Hematopoietic multipotent progenitor cell treated with erythropoietin and hydrocortisone succinate and interleukin-3 and kit ligand, for 8 days (in vitro differentiated cells): ENCODE measurements around the gene EFCAB5.
"Not testable (repeated sequence)": the region's sequence is repeated elsewhere in the genome, so short reads cannot be mapped to it uniquely, and the experiment has no call there.

ENCODE experiments used
- DNase-seq: peaks from one replicate; pipeline ENCODE4 v3.0.0-alpha.2; 2015

Gene EFCAB5

GRCh38 chr17:30021708-30022317, 80.4 kb downstream of the EFCAB5 start:
- DNase-seq, result peak; percentile 67

- DNase-seq, result not testable (repeated sequence)
Measured at GRCh38 chr17:30025325-30025724, 83.9 kb downstream of the EFCAB5 start.

GRCh38 chr17:30027676-30028075, 86.2 kb downstream of the EFCAB5 start:
- no peak for DNase-seq

GRCh38 chr17:30031214-30031869, 89.9 kb downstream of the EFCAB5 start:
- no peak for DNase-seq

GRCh38 chr17:30035369-30035768, 93.9 kb downstream of the EFCAB5 start:
- no peak for DNase-seq

- peak; percentile 14 for DNase-seq
Measured at GRCh38 chr17:30040719-30041518, 99.5 kb downstream of the EFCAB5 start.

GRCh38 chr17:30041551-30041950, 100.1 kb downstream of the EFCAB5 start:
- peak; percentile 69 for DNase-seq

GRCh38 chr17:30062372-30062771, 120.9 kb downstream of the EFCAB5 start:
- DNase-seq, result no peak

- no peak for DNase-seq
Measured at GRCh38 chr17:30064738-30065137, 123.3 kb downstream of the EFCAB5 start.

- no peak for DNase-seq
Measured at GRCh38 chr17:30068465-30068864, 127.0 kb downstream of the EFCAB5 start.

GRCh38 chr17:30074254-30074653, 132.8 kb downstream of the EFCAB5 start:
- no peak for DNase-seq

GRCh38 chr17:30074730-30075129, 133.3 kb downstream of the EFCAB5 start:
- no peak for DNase-seq

- DNase-seq, result no peak
Measured at GRCh38 chr17:30082773-30083172, 141.3 kb downstream of the EFCAB5 start.

- no peak for DNase-seq
Measured at GRCh38 chr17:30084788-30085187, 143.4 kb downstream of the EFCAB5 start.

- DNase-seq, result no peak
Measured at GRCh38 chr17:30086896-30087295, 145.5 kb downstream of the EFCAB5 start.

GRCh38 chr17:30087431-30087830, 146.0 kb downstream of the EFCAB5 start:
- DNase-seq, result not testable (repeated sequence)

GRCh38 chr17:30091121-30091670, 149.8 kb downstream of the EFCAB5 start:
- DNase-seq, result no peak

- no peak for DNase-seq
Measured at GRCh38 chr17:30091771-30092170, 150.3 kb downstream of the EFCAB5 start.

- DNase-seq, result no peak
Measured at GRCh38 chr17:30092886-30093285, 151.5 kb downstream of the EFCAB5 start.

GRCh38 chr17:30093463-30094147, 152.2 kb downstream of the EFCAB5 start:
- peak; percentile 71 for DNase-seq

GRCh38 chr17:30095507-30096244, 154.2 kb downstream of the EFCAB5 start:
- DNase-seq, result peak; percentile 62

- no peak for DNase-seq
Measured at GRCh38 chr17:30101686-30102390, 160.4 kb downstream of the EFCAB5 start.
